GM18867 (cell line): ENCODE data around the gene SENP5.
"Not testable (repeated sequence)": the region's sequence is repeated elsewhere in the genome, so short reads cannot be mapped to it uniquely, and the experiment has no call there.

ENCODE experiments used
- ATAC-seq: cut with Tn5 transposase; IDR thresholded peaks from one replicate; pipeline ENCODE4 v1.9.1; 2021; ENCODE audit warnings: mild to moderate bottlenecking, moderate library complexity; ENCODE audit not compliant: unreplicated experiment

SENP5 gene

GRCh38 chr3:196938124-196938523 is 70.4 kb downstream of the SENP5 start:
- ATAC-seq: no peak

DNA sequence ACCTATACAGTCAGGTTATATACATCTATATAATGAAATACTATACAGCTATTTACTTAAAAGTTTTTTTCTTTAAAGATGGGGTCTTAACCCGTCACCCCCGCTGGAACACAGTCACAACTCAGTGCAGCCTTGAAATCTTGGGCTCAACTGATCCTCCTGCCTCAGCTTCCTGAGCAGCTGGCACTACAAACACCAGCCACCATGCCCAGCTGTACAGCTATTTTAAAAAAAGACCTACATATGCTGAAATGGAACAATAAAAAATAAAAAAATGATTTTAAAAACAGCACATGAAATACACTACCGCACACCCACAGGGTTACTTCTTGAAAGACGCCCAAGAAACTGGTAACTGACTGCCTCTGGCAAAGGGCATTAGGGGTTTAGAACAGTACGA is 70.9 kb downstream of the SENP5 start:
- no peak for ATAC-seq

- peak; percentile 21 for ATAC-seq
Measured at GRCh38 chr3:196941729-196942225, 74.1 kb downstream of the SENP5 start.

DNA sequence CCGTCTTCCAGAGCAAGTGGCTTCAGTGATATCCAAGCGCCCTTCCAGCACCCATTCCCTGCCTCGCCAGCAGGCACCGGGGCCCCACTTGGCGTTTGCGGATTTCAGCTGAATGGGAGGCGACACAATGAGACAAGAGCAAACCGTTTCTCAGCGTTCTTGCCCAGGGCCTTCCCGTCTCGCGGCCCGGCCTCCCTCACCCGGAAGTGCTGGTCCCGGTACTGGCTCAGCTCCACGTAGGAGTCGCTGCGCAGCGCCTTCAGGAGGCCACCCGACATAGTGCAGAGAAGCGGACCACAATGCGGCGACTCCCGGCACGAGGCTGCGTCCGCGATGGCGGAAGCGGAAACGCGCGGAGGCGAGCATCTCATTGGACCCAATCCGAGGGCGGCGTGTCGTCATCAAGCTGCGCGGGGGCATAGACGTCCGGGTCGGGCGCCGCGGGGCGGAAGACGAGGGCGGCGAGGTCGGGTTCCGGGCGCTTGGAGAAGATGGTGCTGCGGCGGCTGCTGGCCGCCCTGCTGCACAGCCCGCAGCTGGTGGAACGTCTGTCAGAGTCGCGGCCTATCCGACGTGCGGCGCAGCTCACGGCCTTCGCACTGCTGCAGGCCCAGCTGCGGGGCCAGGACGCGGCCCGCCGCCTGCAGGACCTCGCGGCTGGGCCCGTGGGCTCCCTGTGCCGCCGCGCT is 74.7 kb downstream of the SENP5 start, which contains the start of gene NCBP2:
Gene NCBP2 (minus strand): TSS at position 303 of the 689 bp plus-strand sequence. CDS start 25 bp downstream, at position 278.
- peak; percentile 91 for ATAC-seq

- ATAC-seq: peak; percentile 7
Measured at GRCh38 chr3:196942915-196943277, 75.2 kb downstream of the SENP5 start.

DNA sequence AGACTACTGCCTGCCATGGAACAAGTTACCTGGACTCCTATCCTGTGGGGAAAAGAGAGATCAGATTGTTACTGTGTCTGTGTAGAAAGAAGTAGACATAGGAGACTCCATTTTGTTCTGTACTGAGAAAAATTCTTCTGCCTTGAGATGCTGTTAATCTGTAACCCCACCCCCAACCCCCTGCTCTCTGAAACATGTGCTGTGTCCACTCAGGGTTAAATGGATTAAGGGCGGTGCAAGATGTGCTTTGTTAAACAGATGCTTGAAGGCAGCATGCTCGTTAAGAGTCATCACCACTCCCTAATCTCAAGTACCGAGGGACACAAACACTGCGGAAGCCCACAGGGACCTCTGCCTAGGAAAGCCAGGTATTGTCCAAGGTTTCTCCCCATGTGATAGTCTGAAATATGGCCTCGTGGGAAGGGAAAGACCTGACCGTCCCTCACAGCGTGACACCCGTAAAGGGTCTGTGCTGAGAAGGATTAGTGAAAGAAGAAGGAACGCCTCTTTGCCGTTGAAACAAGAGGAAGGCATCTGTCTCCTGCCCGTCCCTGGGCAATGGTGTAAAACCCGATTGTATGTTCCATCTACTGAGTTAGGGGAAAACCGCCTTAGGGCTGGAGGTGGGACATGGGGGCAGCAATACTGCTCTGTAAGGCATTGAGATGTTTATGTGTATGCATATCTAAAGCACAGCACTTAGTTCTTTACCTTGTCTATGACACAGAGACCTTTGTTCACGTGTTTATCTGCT is 76.5 kb downstream of the SENP5 start:
- not testable (repeated sequence) for ATAC-seq

DNA sequence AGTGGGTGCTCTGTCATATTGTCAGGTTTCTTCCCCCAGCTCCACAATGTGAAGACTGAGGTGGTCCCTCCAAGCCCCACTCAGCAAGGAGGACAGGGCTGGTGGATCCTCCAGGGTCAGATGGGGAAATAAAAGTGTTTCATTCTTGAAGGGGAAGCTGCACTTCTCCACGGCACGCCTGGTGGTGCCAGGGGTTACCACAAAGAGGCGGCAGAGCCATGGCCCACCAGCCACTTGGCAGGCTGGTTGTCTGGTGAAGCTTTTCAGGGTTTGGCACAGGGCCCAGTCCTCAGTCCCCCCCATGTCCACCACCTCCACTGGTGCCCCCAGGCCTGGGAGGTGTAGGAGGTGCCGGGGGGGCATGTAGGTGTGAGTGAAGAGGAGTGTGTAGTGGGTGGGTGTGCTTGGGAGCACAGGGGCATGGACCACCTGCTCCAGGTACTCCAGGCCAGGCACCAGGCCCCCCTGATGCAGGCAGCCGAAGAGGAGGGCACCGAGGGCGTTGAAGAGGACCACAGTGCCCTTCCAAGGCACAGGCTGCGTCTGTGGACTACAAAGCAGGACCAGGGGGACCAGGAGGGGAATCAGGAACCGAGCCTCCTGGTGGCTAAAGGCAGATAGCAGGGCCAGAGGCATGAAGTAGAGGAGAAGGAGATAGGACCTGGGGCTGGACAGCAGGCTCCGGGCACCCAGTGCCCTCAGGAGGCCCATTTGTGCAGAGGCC is 79.6 kb downstream of the SENP5 start:
- ATAC-seq: no peak

DNA sequence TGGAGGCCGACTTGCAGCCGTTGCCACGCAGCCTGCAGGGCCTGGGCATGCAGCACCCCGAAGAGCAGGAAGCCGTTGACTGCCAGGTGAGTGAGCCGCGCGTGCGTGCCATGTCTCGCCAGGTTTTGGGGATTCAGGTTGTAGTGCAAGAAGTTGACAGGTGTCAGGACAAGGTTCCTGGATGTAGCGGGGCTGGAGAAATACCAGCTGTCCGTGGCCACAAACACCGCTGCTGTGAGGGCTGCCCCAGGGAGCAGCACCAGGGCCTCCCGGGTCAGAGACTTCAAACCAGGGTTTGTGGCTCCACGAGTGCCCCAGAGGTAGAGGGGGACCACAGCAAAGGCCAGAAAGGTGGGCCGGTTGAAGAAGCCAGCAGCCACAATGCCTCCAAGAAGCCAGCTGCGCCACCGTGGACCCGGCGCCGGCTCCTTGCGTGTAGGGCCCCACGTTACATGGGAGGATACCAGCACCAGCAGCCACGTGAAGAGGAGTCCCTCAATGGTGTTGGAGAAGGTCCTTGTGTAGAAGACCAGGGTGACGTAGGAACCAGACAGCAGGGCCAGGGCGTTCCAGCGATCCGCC is 80.2 kb downstream of the SENP5 start:
- ATAC-seq: no peak

DNA sequence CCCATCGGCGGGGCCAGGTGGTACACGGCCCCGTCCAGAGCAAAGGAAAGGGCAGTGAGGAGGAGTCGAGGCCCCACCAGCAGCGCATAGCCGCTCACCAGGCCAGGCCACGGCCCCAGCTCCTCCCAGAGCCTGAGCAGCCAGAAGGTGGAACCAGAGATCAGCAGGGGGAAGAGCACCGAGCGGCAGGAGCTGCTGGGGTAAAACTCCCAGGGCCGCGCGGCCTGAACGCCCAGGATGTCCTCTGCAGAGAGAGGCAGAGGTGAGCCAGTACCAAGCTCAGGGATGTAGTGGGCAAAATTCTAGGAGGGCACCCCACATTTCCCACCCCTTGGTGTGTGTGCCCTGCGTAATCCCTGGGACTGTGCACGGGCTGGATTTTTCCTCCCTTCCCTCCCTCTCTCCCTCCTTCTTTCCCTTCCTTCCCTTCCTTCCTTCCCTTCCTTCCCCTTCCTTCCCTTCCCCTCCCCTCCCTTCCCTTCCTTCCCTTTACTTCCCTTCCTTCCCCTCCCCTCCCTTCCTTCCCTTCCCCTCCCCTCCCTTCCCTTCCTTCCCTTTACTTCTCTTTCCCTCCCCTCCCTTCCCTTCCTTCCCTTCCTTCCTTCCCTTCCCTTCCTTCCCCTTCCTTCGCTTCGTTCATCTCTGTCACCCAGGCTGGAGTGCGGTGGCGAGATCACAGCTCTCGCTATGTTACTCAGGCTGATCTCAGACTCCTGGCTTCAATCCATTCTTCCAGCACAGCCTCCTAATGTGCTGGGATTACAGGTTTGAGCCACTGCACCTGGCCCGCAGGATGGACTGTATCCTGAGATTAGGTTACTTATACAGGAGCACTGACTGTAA is 80.9 kb downstream of the SENP5 start:
- ATAC-seq: no peak

DNA sequence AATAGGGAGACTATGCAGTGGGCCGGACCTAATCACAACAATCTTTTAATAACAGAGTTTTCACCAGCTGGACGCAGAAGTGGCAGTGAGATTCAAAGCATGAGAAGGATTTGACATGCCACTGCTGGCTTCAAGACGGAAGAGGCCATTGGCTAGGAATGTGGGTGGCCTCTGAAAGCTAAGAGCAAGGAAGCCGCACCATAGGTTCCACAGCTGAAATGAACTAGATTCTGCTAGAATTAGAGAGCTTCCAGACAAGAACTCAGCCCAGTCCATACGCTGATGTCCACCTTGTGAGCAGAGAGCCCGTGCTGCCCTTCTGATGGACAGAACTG is 81.5 kb downstream of the SENP5 start:
- ATAC-seq: no peak

- ATAC-seq: no peak
Measured at GRCh38 chr3:196949750-196950149, 82.0 kb downstream of the SENP5 start.

- no peak for ATAC-seq
Measured at GRCh38 chr3:196951371-196951770, 83.7 kb downstream of the SENP5 start.

DNA sequence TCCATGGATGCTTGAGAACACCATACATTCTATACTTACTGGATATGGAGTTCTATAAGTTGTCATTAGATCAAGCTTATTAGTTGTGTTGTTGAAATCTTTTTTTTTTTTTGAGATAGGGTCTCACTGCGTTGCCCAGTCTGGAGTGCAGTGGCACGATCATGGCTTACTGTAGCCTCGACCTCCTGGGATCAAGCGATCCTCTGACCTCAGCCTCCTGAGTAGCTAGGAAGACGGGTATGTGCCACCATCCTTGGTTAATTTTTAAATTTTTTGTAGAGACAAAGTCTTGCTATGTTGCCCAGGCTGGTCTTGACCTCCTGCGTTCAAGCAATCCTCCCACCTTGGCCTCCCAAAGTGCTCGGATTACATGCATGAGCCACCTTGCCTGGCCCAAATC is 87.1 kb downstream of the SENP5 start:
- ATAC-seq: no peak

DNA sequence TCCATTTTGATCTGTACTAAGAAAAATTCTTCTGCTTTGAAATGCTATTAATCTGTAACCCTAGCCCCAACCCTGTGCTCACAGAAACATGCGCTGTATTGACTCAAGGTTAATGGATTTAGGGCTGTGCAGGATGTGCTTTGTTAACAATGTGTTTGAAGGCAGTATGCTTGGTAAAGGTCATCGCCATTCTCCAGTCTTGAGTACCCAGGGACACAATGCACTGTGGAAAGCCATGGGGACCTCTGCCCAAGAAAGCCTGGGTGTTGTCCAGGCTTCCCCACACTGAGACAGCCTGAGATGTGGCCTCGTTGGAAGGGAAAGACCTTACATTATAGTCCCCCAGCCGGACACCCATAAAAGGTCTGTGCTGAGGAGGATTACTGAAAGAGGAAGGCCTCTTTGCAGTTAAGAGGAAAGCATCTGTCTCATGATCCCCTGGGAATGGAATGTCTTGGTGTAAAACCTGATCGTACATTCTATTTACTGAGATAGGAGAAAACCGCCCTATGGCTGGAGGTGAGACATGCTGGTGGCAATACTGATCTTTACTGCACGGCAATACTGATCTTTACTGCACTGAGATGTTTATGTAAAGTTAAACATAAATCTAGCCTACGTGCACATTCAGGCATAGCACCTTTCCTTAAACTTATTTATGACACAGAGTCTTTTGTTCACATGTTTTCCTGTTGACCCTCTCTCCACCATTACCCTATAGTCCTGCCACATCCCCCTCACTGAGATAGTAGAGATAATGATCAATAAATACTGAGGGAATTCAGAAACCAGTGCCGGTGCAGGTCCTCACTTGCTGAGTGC is 94.6 kb downstream of the SENP5 start:
- no peak for ATAC-seq

DNA sequence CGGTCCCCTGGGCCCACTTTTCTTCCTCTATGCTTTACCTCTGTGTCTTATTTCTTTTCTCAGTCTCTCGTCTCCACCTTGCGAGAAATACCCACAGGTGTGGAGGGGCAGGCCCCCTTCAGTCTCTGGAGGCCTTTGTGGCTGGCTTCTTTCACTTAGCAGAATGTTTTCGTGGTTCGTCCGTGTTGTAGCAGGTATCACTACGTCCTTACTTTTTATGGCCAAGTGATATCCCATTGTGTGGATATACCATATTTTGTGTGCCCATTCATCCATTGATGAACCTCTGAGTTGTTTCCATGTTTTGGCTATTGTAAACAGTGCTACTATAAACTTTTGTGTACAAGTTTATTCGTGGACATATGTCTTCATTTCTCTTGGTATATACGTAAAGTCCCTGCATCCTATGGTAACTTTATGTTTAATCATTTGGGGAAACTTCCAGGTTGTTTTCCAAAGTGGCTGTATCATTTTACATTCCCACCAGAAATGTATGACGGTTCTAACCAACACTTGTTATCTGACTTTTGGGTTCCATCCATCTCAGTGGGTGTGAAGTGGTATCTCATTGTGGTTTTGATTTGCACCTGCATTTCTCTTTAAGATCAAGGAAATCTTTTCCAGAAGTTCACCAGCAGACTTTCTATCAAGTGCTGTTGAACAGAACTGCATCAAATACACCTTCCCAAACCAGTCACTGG is 95.4 kb downstream of the SENP5 start:
- ATAC-seq: no peak

GRCh38 chr3:196963631-196963953 is 95.9 kb downstream of the SENP5 start:
- no peak for ATAC-seq

- ATAC-seq: no peak
Measured at GRCh38 chr3:196965112-196965803, 97.5 kb downstream of the SENP5 start.

DNA sequence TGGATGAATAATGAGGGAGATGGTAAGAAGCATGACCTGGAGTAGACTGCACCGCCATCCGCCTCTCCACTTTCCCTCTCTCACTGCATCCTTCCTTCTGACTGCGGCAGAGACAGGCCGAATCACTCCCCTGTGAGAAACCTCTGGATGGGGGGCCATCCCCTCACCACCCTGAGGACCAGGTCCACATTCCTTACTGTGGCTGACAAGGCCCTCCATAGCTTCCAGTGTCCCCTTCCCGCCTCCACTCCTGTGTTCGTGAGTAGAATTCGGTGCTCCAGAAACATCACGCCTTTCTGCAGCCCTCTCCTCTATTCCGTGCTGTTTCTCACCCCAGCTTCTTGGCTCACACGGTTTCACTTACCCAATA is 98.1 kb downstream of the SENP5 start:
- ATAC-seq: no peak
